HG02759 (cell line): Measurements from ENCODE around the gene SLC2A3.
"Not testable (repeated sequence)": the region's sequence is repeated elsewhere in the genome, so short reads cannot be mapped to it uniquely, and the experiment has no call there.

Experiments used
- ATAC-seq: cut with Tn5 transposase; IDR thresholded peaks from one replicate; pipeline ENCODE4 v1.9.1; 2021; ENCODE audit warnings: mild to moderate bottlenecking, moderate library complexity; ENCODE audit not compliant: unreplicated experiment

Gene SLC2A3

DNA sequence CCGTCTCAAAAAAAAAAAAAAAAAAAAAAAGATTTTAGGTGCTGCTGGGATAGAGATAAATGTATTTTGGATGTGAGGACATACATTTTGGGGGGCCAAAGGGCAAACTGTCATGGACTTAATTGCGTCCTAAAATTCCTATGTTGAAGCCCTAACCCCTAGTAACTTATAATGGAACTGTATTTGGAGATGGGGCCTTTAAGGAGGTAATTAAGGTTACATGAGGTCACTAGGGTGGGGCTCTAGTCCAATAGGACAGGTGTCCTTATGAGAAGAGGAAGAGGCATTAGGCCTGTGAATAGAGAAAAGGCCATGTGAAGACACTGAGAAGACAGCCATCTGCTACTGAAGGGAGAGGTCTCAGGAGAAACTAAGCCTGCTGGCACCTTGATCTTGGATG lies 17.9 kb upstream of the SLC2A3 start:
- not testable (repeated sequence) for ATAC-seq

DNA sequence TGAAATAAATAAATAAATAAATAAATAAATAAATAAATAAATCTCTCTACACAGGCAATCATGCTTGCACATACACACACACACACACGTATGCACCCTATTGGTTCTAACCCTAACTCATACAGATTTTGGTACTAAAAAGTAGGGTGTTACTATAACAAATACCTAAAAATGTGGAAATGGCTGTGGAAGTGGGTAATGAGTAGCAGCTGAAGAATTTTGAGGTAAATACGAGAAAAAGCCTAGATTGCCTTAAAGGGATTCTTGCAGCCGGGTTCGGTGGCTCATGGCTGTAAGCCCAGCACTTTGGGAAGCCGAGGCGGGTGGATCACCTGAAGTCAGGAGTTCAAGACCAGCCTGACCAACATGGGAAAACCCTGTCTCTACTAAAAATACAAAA lies 15.7 kb upstream of the SLC2A3 start:
- ATAC-seq: no peak

DNA sequence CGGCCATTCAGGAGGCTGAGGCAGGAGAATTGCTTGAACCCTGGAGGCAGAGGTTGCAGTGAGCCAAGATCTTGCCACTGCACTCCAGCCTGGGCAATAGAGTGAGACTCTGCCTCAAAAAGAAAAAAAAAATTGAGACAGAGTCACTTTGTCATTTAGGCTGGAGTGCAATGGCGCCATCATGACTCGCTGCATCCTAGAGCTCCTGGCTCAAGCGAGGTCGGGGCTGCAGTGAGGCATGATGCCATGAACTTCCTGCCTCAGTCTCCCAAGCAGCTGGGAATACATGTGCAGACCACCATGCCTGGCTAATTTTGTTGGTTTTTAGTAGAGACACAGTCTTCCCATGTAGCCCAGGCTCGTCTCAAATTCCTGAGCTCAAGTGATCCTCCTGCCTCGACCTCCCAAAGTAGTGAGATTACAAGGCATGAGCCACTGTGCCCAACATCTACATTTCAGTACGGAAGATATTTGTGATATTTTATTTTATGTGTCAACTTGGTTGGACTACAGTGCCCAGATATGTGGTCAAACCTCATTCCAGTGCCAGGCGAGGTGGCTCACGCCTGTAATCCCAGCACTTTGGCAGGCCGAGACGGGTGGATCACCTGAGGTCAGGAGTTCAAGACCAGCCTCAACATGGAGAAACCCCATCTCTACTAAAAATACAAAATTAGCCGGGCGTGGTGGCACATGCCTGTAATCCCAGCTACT lies 14.4 kb upstream of the SLC2A3 start:
- ATAC-seq: not testable (repeated sequence)

DNA sequence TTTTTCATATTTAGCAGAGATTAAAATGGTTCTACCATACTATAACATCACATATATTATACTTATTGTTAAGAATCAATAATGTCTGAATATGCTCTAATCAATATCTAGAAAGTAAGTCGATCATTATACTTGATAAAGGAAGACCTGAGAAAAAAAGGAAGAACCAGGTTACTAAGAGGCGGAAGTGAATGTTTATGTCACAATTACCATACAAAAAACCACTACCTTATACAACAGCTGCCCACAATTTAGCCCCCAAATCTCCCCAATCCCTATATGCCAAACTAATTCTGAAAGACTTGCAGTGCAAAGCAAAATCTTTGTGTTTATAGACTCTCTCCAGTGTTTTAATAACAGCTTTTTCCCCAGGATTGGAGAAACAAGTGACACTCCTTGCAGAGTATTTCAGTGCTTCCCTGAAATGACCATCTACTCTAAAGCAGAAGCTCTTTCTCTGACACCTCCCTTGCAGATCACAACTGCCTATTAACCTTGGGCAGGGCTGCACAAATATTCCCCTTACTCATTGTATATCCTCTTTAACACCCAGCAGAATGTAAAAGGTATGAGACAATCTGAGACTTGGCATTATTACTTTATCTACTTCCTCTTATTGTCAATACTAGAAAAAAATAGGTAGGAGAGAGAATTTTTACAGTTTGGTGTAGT lies 12.7 kb upstream of the SLC2A3 start:
- ATAC-seq: no peak

DNA sequence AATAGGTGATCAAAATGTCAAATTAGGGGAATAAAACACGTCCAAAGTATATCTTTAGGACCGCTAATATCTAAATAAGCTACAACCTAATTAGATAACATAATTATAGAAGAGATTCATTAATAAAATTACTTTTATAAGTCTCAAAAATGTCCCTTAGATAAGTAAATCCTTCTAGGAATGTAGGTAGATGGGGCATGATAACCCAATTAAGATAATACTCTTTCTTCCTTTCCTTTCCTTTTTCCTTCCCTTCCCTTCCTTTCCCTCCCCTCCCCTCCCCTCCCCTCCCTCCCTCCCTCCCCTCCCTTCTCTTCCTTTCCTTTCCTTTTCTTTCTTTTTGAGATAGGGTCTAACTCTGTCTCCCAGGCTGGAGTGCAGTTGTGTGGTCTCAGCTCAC lies 11.0 kb upstream of the SLC2A3 start:
- ATAC-seq: no peak

DNA sequence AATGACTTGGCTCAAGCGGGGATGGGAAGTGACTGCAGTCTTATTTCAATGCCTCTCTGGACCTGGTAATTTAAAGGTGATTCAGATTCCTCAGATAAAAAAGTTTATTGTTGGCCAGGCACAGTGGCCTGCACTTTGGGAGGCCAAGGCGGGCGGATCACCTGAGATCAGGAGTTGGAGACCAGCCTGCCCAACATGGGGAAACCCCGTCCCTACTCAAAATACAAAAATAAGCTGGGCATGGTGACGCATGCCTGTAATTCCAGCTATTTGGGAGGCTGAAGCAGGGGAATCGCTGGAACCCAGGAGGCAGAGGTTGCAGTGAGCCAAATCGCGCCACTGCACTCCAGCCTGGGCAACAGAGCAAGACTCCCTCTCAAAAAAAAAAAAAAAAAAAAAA lies 8.8 kb upstream of the SLC2A3 start:
- not testable (repeated sequence) for ATAC-seq

DNA sequence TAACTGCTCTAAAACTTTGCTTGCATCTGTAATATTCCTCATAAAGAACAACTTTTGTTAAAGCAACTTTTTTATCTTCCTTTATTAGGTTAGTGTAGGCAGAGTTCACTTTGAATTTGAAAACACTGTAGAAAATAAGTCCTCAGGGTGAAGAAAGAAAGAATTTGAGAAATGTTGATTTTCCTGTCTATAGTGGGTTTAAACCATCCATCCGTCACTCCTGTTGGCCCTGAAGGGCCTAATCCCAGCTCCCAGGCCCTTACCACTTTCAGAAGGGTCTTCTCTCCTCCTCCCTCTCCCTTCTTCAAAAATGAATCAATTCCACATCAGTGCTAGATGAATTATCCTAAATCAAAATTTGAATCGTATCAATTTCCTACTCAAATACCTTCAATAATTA lies 4.9 kb upstream of the SLC2A3 start:
- no peak for ATAC-seq

DNA sequence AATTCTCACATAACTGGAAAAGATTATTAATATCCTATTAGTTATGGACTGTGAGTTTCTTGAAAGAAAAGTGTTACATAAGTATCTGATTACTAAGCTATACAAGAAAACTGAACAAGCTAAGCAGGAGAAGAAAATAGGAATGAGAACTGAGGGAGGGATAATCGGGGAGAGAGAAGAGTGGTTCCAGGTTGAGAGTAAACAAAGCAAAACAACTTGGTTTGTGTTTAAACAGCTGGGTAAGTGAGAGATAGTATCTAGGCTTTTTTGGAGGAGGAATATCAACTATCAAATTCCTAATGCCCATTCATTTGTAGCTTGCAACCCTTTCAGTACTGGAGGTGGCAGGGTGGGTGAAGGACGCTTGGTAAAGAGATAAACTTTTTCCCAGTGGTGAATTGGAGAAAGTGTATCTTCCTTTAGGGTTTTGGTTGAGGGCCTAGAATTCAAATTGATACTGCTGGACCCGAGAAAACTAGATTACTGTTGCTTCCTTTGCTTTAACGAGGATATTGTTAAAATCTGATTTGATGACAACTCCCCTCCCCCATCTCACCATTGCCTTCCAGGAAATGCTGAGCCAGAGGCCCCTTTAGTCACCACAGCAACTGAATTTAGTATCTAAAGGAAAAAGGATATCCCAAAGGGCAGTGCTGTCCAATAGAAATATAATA lies 2.0 kb upstream of the SLC2A3 start:
- ATAC-seq: no peak

DNA sequence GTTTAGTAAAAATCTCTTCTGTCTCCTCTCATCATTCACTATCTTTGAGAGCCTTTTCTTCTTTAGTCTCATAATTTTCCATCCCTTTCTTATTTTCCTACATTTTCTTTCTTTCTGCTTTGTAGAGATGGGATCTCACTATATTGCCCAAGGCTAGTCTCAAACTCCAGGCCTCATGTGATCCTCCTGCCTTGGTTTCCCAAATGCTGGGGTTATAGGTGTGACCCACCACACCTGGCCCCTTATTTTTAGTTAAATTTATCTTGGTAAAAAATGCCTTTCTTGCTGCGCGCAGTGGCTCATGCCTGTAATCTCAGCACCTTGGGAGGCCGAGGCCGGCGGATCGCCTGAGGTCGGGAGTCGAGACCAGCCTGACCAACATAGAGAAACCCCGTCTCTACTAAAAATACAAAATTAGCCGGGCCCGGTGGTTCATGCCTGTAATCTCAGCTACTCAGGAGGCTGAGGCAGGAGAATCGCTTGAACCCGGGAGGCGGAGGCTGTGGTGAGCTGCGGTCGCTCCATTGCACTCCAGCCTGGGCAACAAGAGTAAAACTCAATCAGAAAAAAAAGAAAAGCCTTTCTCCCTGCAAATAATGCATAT lies 996 bp downstream of the SLC2A3 start:
- no peak for ATAC-seq

DNA sequence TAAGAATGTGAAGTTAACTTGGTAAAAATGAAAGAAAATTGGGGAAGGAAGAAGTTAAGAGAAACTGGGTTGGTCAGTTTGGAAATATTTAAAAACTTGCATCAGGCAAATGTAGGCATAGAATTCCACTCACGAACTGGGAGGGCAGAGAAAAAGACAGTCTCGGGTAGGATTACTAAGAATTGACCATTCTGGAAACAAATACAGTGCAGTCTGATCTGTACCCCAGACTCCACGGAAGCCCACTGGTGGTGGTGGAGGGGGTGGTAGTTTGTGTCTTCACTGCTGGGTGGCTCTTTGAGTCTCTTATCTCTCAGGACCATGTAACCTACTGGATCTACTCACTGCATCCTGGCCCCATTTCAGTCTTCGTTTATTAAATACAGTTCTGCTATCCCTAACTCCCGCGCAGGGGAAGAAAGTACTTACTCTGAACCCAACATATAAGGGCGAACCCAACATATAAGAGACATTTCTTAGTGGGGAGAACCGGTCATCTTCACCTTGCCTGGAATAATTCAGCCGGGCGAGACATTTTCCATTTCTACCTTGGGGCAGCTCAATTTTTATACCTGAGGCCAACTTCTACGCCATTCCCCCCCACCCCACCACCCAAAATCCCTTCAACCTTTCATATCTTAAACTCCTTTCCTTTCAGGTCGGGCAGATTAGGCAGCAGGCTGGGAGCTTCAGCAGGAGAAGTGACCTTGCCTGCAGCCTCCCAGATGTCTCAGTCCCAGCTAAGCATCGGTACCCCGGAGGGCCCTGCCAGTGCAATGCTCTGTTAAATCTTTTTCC lies 1.7 kb downstream of the SLC2A3 start:
- ATAC-seq: no peak

DNA sequence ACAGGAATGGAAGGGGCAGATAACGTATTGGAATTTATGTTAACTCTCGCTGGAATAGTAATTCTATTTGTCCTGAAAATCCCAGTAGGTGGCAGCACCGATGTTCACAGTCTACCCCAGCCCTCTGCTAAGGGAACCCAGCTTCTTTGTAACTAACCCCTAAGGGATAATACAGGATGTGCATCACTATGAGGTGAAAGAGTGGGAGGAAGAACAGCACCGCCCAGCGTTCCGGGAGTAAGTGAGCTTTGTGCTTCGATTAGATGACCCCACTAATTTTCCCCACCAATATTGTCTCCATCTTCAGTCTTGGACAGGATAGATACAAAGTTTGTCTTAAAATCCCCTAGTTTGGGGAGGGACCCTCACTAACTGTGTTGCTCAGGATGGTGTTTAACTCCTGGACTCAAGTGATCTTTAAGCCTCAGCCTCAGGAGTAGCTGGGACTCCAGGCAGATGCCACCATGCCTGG lies 2.7 kb downstream of the SLC2A3 start:
- peak; percentile 90 for ATAC-seq

DNA sequence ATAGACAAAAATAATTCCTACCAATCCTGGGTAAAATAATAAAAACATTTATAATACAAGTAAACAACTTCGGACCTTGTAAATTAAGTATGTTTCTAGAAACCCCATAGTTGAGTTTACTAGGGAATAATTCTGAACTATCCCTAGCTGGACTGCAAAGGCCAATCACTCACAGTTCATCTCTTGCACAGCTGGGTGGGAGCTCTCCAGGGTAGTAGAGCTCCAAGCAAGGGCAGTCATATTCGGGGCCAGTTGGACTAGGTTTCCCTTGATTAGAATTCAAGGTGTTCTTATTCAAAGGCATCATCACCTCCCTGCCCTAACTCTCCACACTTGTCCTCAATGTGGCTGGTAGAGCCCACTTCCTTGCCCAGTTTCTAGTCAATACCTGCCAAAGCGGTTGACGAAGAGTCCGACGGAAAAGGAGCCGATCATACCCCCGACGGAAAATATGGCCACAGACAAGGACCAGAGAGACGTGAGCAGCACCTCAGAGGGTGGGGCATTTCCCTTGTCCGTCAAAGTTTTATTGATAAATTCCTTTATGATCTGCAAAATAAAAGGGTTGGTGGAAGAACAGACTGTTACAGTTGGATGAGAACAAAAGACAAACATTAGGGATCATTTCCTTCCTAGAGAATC lies 3.3 kb downstream of the SLC2A3 start:
- ATAC-seq: not testable (repeated sequence)

DNA sequence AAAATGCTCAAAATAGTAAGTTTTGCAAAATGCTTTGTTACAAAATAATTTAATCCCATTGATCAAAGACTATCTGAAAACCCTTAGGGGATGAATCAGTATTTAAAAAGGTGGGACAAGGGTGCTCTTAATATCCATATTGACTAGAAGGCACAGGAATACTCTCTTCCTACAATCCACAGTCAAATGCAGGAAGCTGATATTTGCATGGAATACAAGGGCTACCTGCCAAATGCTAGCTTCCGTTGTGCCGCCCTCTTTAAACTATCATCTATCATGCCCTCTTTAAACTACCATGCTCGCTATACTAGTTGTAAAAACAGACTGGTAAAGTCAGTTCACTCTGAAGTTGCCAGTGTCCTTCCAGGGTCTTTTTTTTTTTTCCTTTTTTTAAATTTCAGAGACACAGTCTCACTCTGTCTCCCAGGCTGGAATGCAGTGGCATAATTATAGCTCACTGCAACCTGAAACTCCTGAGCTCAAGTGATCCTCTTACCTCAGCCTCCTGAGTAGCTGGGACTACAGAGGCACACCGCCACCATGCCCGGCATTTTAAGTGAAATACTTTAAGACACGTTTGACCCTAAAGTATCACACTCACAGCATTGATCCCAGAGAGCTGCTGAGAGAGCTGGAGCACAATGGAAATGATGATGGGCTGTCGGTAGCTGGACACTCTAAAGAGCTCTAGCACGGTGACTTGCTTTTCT lies 6.7 kb downstream of the SLC2A3 start:
- no peak for ATAC-seq

DNA sequence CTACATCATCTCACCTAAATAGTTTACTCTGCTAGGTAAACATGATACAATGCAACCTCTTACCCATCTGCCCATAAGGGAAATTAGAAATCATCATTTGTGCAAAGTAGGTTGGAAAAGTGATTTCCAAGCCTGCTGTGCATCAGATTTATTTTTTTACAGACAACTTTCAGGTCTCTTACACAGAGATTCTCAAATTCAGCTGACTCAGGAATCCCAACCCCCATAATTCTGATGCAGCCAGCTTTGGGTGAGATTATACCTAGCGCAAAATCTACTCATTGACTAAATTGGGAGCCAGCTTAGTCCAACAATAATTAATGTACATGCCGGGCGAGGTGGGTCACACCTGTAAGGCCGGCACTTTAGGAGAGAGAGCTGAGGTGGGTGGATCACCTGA lies 8.5 kb downstream of the SLC2A3 start:
- ATAC-seq: no peak

DNA sequence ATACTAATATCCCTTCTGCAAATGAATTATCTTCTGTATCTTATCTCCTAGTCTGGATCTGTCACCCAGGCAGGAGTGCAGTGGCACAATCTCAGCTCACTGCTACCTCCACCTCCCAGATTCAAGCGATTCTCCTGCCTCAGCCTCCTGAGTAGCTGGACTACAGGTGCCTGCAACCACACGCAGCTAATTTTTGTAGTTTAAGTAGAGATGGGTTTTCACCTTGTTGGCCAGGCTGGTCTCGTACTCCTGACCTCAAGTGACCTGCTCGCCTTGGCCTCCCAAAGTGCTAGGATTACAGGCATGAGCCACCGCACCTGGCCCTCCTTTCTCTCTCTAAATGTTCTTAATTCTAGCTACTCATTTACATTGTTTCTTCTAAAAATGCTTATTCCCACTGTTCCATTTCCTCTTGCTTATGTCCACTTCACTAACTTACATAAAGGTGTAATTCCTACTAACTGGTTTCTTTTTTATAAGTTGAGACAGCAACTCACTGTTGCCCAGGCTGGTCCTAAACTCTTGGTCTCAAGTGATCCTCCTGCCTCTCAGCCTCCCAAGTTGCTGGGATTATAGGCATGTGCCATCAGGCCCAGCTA lies 9.8 kb downstream of the SLC2A3 start:
- ATAC-seq: not testable (repeated sequence)

DNA sequence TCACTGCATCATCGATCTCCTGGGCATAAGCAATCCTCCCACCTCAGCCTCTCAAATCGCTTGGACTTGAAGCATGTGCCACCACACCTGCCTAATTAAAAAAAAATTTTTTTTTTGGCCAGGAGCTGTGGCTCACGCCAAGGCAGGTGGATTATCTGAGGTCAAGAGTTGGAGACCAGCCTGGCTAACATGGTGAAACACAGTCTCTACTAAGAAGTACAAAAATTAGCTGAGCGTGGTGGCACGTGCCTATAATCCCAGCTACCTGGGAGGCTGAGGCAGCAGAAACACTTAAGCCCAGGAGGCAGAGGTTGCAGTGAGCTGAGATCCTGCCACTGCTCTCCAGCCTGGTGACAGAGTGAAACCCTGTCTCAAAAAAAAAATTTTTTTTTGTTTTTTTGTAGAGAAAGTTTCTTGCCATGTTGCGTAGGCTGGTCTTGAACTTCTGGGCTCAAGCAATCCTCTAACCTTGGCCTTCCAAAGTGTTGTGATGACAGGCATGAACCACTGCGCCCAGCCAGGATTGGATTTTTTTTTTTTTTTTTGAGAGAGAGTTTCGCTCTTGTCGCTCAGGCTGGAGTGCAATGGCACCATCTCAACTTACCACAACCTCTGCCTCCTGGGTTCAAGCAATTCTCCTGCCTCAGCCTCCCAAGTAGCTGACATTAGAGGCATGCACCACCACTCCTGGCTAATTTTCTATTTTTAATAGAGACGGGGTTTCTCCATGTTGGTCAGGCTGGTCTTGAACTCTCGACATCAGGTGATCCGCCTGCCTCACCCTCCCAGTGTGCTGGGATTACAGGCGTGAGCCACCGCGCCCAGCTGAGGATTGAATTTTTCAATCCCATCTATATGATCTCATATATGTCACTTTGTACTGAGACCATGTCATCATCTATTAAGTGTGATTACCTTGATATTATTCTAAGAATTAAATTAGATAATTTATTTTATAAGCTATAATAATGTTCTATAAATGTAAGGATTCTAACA lies 12.4 kb downstream of the SLC2A3 start:
- ATAC-seq: no peak

DNA sequence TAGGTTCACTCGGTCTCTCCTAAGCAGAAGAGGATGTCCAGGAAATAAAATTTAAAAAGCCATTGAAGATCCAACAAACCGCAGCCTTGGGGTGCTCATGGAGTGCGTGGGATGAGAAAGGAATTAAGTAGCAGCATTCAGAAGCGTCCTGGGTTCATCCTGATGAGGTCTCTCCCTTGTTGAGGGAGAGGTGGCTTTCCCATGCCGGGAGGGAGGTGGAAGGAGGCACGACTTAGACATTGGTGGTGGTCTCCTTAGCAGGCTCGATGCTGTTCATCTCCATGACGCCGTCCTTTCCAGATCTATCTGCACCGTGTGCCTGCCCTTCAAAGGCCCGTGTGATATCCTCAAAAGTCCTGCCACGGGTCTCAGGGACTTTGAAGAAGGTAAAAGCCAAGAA lies 14.8 kb downstream of the SLC2A3 start:
- not testable (repeated sequence) for ATAC-seq

DNA sequence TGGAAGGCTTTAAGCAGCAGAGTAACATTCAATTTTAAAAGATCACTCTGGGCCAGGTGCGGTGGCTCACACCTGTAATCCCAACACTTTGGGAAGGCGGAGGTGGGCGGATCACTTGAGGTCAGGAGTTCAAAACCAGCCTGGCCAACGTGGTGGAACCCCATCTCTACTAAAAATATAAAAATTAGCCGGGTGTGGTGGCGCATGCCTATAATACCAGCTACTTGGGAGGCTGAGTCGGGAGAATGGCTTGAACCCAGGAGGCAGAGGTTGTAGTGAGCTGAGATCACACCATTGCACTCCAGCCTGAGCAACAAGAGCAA lies 17.8 kb downstream of the SLC2A3 start:
- ATAC-seq: not testable (repeated sequence)
